ENCODE results near the gene AASDHPPT. TPM values are rescaled to one million over a fixed set of nuclear protein-coding genes. Genes with fewer than 3 reads are reported as not detected.

Gene AASDHPPT
- total RNA-seq, 2 donors from 2014 or later: 30.2 to 35.4 TPM

DNA sequence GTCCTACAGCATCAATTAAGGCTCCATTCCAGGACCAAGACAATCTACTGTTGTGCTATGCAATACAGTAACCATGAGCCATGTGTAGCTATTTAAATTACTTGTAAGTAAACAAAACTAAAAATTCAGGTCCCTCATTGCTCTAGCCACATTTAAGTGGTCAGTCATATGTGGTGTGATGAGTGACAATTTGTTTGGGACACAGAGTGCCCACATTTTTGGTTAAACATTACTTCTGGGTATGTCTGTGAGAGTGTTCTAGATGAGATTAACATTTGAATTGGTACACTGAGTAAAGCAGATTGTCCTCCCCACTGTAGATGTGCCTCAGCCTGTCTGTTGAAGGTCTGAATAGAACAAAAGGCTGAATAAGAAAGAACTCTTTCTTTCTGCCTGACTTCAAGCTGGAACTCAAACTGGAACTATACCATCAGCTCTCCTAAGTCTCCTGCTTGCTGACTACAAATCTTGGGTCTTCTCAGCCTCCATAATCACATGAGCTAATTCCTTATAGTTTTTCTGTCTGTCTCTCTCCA, 16.1 kb upstream of the AASDHPPT start:
- no peaks in the 10 kb centered on the region for H3K9me3 ChIP-seq
- H3K4me1 ChIP-seq (ENCODE audit: control insufficient read depth in 1 of 2, low read depth in 2 of 2): no peaks in the 10 kb centered on the region
- peaks cover 9% of the 10 kb centered on the region for H3K36me3 ChIP-seq
- H3K27ac ChIP-seq: no peak overlapping the region
- ATAC-seq (ENCODE audit: insufficient number of reproducible peaks, low FRiP score, low read depth): no peak
- no peaks in the 10 kb centered on the region for H3K27me3 ChIP-seq (replicated peaks; ENCODE audit: insufficient read depth)
- H3K4me3 ChIP-seq: no peak overlapping the region
- no peak for DNase-seq (ENCODE audit: low spot score)
- TF ChIP-seq, protein P1, sequence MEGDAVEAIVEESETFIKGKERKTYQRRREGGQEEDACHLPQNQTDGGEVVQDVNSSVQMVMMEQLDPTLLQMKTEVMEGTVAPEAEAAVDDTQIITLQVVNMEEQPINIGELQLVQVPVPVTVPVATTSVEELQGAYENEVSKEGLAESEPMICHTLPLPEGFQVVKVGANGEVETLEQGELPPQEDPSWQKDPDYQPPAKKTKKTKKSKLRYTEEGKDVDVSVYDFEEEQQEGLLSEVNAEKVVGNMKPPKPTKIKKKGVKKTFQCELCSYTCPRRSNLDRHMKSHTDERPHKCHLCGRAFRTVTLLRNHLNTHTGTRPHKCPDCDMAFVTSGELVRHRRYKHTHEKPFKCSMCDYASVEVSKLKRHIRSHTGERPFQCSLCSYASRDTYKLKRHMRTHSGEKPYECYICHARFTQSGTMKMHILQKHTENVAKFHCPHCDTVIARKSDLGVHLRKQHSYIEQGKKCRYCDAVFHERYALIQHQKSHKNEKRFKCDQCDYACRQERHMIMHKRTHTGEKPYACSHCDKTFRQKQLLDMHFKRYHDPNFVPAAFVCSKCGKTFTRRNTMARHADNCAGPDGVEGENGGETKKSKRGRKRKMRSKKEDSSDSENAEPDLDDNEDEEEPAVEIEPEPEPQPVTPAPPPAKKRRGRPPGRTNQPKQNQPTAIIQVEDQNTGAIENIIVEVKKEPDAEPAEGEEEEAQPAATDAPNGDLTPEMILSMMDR (IDR thresholded peaks at IDR 0.05): no peak

DNA sequence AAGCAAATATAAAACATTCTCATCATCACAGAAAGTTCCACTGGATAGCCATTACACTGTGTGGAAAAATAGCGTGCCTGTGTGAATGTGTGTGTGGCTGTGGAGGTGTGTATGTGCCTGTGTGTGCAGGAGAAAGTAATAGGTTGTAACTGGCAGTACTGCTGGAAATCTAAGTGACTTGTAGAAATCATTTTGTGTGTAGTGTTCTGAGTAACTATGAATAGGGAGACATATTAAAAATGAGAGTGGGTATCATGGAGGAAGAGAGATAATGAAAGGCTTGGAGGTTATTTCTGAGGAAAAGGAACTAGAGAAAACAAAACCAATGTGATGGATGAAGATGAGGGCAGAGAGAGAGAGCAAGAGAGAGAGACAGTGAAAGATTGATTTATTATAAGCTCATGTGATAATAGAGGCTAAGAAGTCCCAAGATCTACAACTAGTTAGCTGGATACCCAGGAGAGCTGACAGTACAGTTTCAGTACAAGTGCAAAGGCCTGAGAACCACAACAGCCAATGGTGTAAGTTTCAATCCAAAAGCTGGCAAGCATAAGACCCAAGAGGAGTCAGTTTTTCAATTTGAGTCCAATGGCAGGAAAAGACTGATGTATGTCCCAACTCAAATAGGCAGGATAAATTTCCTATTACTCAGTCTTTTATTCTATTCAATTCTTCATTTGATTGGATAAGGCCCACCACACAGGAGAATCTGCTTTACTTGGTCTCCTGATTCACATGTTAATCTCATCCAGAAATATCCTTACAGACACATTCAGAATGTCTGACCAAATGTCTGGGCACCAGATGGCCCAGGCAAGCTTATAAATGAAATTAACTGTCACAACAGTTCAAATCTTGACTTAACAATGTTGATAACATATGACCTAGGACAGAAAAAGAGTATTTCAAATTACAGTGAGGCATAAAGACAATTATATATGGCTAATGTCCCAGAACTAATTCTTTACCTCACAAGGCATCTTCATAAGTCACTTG, 15.2 kb upstream of the AASDHPPT start:
- no peaks in the 10 kb centered on the region for H3K4me1 ChIP-seq (ENCODE audit: control insufficient read depth in 1 of 2, low read depth in 2 of 2)
- peaks cover 7% of the 10 kb centered on the region for H3K36me3 ChIP-seq
- DNase-seq (ENCODE audit: low spot score): no peak
- TF ChIP-seq, protein P1 (IDR thresholded peaks at IDR 0.05): no peak
- ATAC-seq (ENCODE audit: insufficient number of reproducible peaks, low FRiP score, low read depth): no peak
- no peaks in the 10 kb centered on the region for H3K27me3 ChIP-seq (replicated peaks; ENCODE audit: insufficient read depth)
- no peak overlapping the region for H3K27ac ChIP-seq
- no peak overlapping the region for H3K4me3 ChIP-seq
- no peaks in the 10 kb centered on the region for H3K9me3 ChIP-seq

DNA sequence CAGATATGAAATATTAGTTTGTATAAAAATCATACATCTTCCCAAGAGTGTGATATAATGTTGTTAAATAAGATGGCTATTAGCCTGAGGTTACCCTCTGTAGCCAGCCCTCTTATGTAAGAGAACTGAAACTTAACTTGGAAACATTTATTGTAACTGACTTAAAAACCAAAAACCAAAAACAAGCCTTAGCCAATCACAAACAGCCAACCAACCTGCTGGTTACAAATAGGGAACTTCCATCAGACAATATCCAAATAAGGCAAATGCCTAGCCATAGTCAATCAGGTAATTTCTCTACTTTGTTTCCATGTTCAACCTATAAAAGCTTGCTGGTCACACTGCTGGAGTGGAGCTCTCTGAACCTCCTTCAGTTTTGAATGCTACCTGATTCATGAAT, 14.5 kb upstream of the AASDHPPT start:
- Histone ChIP-seq H3K4me3 (no peak overlapping the region), H3K4me1 (ENCODE audit: control insufficient read depth in 1 of 2, low read depth in 2 of 2) (no peaks in the 10 kb centered on the region), H3K27ac (no peak overlapping the region), H3K27me3 (replicated peaks; ENCODE audit: insufficient read depth) (no peaks in the 10 kb centered on the region), H3K9me3 (no peaks in the 10 kb centered on the region), H3K36me3 (no peaks in the 10 kb centered on the region)
- TF ChIP-seq, protein P1 (IDR thresholded peaks at IDR 0.05): no peak
- DNase-seq (ENCODE audit: low spot score) (no peak), ATAC-seq (ENCODE audit: insufficient number of reproducible peaks, low FRiP score, low read depth) (no peak)

DNA sequence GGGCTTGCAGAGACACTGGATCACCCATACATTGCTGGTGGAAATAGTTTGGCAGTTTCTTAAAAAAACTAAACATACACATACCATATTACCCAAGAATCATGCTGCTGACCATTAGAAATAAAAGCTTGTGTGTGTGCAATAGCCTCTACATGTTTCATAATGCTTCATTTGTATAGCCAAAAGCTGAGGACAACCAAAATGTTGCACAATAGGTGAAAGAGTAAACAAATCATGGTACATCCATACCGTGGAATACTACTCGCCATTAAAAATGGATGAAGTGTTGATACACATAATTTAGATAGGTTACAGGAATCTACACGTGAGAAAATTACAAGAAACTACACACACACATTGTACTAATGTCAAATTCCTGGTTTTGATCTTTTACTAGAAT, 6.9 kb upstream of the AASDHPPT start:
- H3K4me1 ChIP-seq (ENCODE audit: control insufficient read depth in 1 of 2, low read depth in 2 of 2): no peaks in the 10 kb centered on the region
- no peaks in the 10 kb centered on the region for H3K36me3 ChIP-seq
- no peaks in the 10 kb centered on the region for H3K27me3 ChIP-seq (replicated peaks; ENCODE audit: insufficient read depth)
- no peak overlapping the region for H3K4me3 ChIP-seq
- no peak overlapping the region for H3K27ac ChIP-seq
- H3K9me3 ChIP-seq: no peaks in the 10 kb centered on the region
- TF ChIP-seq, protein P1 (IDR thresholded peaks at IDR 0.05): no peak
- DNase-seq (ENCODE audit: low spot score) (no peak), ATAC-seq (ENCODE audit: insufficient number of reproducible peaks, low FRiP score, low read depth) (no peak)

DNA sequence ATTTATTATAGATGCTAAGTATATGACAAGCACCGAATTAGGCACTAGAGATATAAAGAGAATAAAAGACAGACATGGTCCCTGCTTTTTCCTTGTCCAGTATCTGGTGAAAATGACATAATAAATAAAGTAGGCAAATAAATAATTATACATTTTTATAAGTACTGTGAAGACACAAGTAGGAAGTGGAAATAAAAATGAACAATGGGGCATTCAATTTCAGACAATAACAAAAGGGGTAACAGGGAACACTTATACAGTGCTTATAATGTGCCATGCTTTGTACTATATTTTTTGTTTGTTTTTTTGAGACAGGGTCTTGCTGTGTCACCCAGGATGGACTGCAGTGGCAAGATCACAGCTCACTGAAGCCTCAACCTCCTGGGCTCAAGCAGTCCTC, 4.7 kb upstream of the AASDHPPT start:
- ATAC-seq (ENCODE audit: insufficient number of reproducible peaks, low FRiP score, low read depth): no peak
- Histone ChIP-seq H3K27ac (no peak overlapping the region), H3K9me3 (no peaks in the 10 kb centered on the region), H3K36me3 (no peaks in the 10 kb centered on the region), H3K4me1 (ENCODE audit: control insufficient read depth in 1 of 2, low read depth in 2 of 2) (peaks cover 0 to 7% of the 10 kb centered on the region in 2 donors), H3K27me3 (replicated peaks; ENCODE audit: insufficient read depth) (no peaks in the 10 kb centered on the region), H3K4me3 (no peak overlapping the region)
- TF ChIP-seq, protein P1 (IDR thresholded peaks at IDR 0.05): no peak
- no peak for DNase-seq (ENCODE audit: low spot score)
